ENCODE measurements around the gene LDHAL6B. TPM values are rescaled to one million over a fixed set of nuclear protein-coding genes. Genes with fewer than 3 reads are reported as not detected.

Gene LDHAL6B
- total and polyA plus RNA-seq, 2 experiments from 2014 or later, result not detected

GRCh38 chr15:59237924-59238331 is 31.3 kb downstream of the LDHAL6B start (continued):
- no peak for TF ChIP-seq ZNF462 (CRISPR knock-in tag; IDR thresholded peaks at IDR 0.05)

- Histone ChIP-seq H3K4me3 (no peak overlapping the region), H3K9me2 (ENCODE audit: insufficient read depth) (no peaks in the 10 kb centered on the region), H3K36me3 (ENCODE audit: insufficient read depth) (peaks cover 5% of the 10 kb centered on the region; the same call in 1 of the 2 replicates), H3K27me3 (ENCODE audit: insufficient read depth) (no peaks in the 10 kb centered on the region), H2AFZ (no peak overlapping the region), H3F3A (replicated peaks; ENCODE audit: low read depth) (no peaks in the 10 kb centered on the region), H3K4me1 (ENCODE audit: insufficient read depth) (peaks cover 18% of the 10 kb centered on the region; the same call in 1 of the 2 replicates), H4K20me1 (replicated peaks; ENCODE audit: insufficient read depth) (no peaks in the 10 kb centered on the region), H3K4me2 (no peak overlapping the region), H3K27ac (ENCODE audit: low read depth) (no peak overlapping the region), H3K79me2 (replicated peaks; ENCODE audit: insufficient read depth) (peaks cover 4% of the 10 kb centered on the region; the same call in 1 of the 2 replicates)
- Mint-ChIP-seq H3K36me3 (ENCODE audit: low read depth) (peaks cover 3% of the 10 kb centered on the region), H3K27me3 (ENCODE audit: insufficient read depth, low read depth, poor library complexity) (peaks cover 4% of the 10 kb centered on the region), H3K27ac (no peak overlapping the region), H3K9me3 (no peaks in the 10 kb centered on the region), H3K4me1 (peaks cover 19% of the 10 kb centered on the region), H3K4me3 (no peak overlapping the region)
- DNase-seq (ENCODE audit: low spot score) (no peak), ATAC-seq (no peak)
- TF ChIP-seq NANOG (IDR thresholded peaks at IDR 0.05; ENCODE audit: borderline replicate concordance), result no peak
- TF ChIP-seq, protein P1, sequence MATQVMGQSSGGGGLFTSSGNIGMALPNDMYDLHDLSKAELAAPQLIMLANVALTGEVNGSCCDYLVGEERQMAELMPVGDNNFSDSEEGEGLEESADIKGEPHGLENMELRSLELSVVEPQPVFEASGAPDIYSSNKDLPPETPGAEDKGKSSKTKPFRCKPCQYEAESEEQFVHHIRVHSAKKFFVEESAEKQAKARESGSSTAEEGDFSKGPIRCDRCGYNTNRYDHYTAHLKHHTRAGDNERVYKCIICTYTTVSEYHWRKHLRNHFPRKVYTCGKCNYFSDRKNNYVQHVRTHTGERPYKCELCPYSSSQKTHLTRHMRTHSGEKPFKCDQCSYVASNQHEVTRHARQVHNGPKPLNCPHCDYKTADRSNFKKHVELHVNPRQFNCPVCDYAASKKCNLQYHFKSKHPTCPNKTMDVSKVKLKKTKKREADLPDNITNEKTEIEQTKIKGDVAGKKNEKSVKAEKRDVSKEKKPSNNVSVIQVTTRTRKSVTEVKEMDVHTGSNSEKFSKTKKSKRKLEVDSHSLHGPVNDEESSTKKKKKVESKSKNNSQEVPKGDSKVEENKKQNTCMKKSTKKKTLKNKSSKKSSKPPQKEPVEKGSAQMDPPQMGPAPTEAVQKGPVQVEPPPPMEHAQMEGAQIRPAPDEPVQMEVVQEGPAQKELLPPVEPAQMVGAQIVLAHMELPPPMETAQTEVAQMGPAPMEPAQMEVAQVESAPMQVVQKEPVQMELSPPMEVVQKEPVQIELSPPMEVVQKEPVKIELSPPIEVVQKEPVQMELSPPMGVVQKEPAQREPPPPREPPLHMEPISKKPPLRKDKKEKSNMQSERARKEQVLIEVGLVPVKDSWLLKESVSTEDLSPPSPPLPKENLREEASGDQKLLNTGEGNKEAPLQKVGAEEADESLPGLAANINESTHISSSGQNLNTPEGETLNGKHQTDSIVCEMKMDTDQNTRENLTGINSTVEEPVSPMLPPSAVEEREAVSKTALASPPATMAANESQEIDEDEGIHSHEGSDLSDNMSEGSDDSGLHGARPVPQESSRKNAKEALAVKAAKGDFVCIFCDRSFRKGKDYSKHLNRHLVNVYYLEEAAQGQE (IDR thresholded peaks at IDR 0.05; ENCODE audit: unreplicated experiment), result no peak
- no peak for TF ChIP-seq JUNB (IDR thresholded peaks at IDR 0.05; ENCODE audit: unreplicated experiment)
- no peak for TF ChIP-seq ZNF331 (CRISPR knock-in tag; IDR thresholded peaks at IDR 0.05; ENCODE audit: low read depth)
- no peak for TF ChIP-seq STAT1 (IDR thresholded peaks at IDR 0.05; ENCODE audit: unreplicated experiment)
- TF ChIP-seq, protein P2, sequence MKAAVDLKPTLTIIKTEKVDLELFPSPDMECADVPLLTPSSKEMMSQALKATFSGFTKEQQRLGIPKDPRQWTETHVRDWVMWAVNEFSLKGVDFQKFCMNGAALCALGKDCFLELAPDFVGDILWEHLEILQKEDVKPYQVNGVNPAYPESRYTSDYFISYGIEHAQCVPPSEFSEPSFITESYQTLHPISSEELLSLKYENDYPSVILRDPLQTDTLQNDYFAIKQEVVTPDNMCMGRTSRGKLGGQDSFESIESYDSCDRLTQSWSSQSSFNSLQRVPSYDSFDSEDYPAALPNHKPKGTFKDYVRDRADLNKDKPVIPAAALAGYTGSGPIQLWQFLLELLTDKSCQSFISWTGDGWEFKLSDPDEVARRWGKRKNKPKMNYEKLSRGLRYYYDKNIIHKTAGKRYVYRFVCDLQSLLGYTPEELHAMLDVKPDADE (IDR thresholded peaks at IDR 0.05), result no peak
Observed at GRCh38 chr15:59240036-59240435, 33.4 kb downstream of the LDHAL6B start.
